Subcutaneous adipose tissue (tissue), 4 donors: ENCODE data around the gene HIP1R. TPM values are rescaled to one million over a fixed set of nuclear protein-coding genes. Genes with fewer than 3 reads are reported as not detected.

Experiments
- total RNA-seq, 4 donors: library from RNA; depleted of rRNA; stranded (reverse); fragments of >200 nt; gene quantifications; one replicate each; pipeline ENCODE4 v1.1.0, GENCODE V29; 2016
- TF ChIP-seq, protein P1 (sequence below): fragments of 450-650 bp; IDR thresholded peaks from one replicate; pipeline ENCODE4 v1.5.1; 2016; ENCODE audit warnings: low read depth, mild to moderate bottlenecking, control low read depth, antibody characterized with exemption, moderate library complexity

Gene HIP1R
- total RNA-seq, 4 donors from 2014 or later: 13.4 to 70.3 (median 19.7) TPM

DNA sequence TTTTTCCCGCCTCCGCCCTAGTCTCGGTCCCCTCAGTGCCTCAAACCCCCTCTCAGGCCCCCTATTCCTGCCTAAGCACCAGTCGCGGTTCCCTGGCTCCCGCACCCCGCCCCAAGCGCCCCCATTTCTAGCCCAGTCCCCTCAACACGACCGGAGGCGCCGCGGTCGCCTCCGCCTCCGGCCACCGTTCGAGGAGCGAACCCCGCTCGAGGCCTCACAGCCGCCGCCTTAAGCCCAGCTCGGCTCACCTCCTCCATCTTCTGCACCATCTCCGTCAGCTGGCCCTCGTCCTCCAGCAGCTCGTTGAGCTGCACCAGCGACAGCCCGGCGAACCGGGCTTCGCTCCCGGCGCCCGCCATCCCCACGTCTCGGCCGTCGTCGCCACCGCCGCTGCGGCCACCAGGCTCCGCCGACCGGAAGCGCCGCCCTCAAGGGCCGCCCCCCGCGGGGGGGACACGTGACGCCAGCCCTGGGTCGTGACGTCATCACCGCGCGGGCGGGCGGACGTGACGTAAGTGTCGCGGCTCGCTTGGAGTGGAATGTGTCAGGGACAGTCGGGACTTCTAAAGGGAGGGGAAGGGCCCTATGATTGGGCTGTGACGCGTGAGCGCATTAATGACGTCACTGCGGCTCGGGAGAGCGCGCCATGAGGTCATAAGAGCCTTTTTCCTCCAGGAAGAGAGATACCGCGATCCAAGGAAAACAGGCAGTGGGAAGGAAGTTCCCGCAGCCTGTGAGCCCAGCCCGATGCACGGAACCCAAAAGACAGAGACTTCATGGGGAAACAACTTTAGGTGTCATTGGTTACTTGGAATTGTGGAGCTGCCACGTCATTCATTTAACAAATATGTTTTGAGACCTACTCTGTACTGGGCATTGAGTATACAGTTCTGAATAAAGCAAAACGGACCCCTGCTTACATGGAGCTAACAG lies 60.7 kb downstream of the HIP1R start, which contains the start of gene VPS37B:
VPS37B (minus strand) TSS at position 421 of the 933 bp plus-strand sequence; CDS start at position 359, 62 bp downstream.
- TF ChIP-seq, protein P1, sequence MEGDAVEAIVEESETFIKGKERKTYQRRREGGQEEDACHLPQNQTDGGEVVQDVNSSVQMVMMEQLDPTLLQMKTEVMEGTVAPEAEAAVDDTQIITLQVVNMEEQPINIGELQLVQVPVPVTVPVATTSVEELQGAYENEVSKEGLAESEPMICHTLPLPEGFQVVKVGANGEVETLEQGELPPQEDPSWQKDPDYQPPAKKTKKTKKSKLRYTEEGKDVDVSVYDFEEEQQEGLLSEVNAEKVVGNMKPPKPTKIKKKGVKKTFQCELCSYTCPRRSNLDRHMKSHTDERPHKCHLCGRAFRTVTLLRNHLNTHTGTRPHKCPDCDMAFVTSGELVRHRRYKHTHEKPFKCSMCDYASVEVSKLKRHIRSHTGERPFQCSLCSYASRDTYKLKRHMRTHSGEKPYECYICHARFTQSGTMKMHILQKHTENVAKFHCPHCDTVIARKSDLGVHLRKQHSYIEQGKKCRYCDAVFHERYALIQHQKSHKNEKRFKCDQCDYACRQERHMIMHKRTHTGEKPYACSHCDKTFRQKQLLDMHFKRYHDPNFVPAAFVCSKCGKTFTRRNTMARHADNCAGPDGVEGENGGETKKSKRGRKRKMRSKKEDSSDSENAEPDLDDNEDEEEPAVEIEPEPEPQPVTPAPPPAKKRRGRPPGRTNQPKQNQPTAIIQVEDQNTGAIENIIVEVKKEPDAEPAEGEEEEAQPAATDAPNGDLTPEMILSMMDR: no peak

DNA sequence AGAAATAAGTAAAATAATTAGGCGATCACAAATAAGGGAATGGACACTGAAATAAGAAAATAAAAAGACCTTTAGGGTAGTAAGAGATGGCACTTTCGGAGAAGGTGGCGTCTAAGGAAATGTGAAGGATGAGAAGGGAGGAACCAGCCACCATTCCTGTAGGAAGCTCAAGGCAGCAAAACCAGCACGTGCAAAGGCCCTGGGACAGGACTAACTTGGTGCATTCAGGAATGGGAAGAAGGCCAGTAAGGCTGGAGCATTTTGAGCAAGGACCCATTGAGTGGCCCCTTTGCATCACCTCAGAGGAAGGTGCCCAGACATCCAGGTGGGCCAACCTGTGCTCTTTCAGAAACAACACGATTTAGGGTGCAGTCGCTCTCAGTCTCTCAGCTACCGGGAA lies 61.4 kb downstream of the HIP1R start:
- TF ChIP-seq, protein P1: no peak

DNA sequence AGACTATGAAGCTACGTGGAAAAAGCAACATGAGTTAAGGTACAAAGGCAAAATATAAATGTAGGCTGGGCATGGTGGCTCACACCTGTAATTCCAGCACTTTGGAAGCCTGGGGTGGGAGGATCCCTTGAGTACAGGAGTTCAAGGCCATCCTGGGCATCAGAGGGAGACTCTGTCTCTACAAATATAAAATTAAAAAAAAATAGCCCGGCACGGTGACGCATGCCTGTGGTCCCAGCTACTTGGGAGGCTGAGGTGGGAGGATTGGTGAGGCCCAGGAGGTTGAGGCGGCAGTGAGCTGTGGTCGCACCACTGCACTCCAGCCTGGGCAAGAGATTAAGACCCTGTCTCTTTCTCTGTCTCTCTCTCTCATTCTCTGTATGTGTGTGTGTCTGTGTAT lies 64.6 kb downstream of the HIP1R start:
- TF ChIP-seq, protein P1: no peak

GRCh38 chr12:122902854-122903692 lies 67.8 kb downstream of the HIP1R start:
- TF ChIP-seq, protein P1: no peak

DNA sequence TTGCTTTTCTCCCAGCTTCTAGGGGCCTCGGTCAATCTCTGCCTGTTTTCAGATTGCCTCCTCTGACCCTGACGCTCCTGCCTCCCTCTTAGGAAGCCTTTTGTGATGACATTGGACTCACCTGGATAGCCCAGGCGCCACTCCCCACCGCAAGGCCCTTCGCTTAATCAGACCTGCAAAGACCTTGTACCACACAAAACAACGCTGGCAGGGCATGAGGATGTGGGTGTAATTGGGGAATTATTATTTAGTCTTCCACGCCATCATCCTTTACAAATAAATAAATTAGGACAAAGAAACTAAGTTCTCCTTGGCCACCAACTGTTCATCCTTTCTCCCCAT lies 68.4 kb downstream of the HIP1R start:
- TF ChIP-seq, protein P1: no peak

DNA sequence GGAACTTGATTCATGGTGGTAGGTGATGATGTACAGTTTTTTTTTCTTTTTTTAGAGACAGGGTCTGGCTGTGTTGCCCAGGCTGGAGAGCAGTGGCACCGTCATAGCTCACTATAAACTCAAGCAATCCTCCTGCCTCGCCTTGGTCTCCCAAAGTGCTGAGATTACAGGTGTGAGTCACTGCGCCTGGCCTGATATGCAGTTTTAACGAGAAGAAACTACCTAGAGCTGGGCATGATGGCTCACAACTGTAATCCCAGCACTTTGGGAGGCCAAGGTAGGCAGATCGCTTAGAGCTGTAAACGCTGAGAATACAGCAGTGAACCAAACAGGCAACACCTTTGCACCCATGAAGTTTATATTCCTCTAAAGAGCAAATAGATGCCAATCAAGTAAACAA lies 73.7 kb downstream of the HIP1R start:
- TF ChIP-seq, protein P1: no peak
